Left ventricle myocardium inferior (tissue), 1 donor: Measurements from ENCODE around the gene ZNF423. TPM values are rescaled to one million over a fixed set of nuclear protein-coding genes. Genes with fewer than 3 reads are reported as not detected.
"Not testable (repeated sequence)": the region's sequence is repeated elsewhere in the genome, so short reads cannot be mapped to it uniquely, and the experiment has no call there.

Experiments
- DNase-seq: peaks from one replicate; pipeline ENCODE4 v3.0.0-alpha.2; 2020
- H3K27ac ChIP-seq: fragments of 200-600 bp; replicated peaks from 2 replicates; pipeline ENCODE4 v1.8.0; 2021
- H3K27me3 ChIP-seq: fragments of 200-600 bp; 2 replicates; pipeline ENCODE4 v1.8.0; 2021; ENCODE audit warnings: low read depth
- H3K36me3 ChIP-seq: fragments of 200-600 bp; 2 replicates; pipeline ENCODE4 v1.8.0; 2021
- H3K4me1 ChIP-seq: fragments of 200-600 bp; 2 replicates; pipeline ENCODE4 v1.8.0; 2021
- H3K4me3 ChIP-seq: fragments of 200-600 bp; 2 replicates; pipeline ENCODE4 v1.8.0; 2021; ENCODE audit warnings: mild to moderate bottlenecking, moderate library complexity
- H3K9me3 ChIP-seq: fragments of 200-600 bp; replicated peaks from 2 replicates; pipeline ENCODE4 v1.8.0; 2021
- intact Hi-C: fragments of 100-400 bp; cut with micrococcal nuclease; formaldehyde crosslinking; loops from one replicate; pipeline ENCODE4 v1.11.0; 2022
- total RNA-seq: library from RNA; stranded (reverse); fragmentation: NEBNext Ultra II Directional; extraction: Animal tissue kit (Norgen Biotek cat#: 25700); gene quantifications from one replicate; pipeline ENCODE4 v1.2.1, GENCODE V29; 2021
- TF ChIP-seq, protein P1 (sequence below): fragments of 200-600 bp; IDR thresholded peaks from 2 replicates; pipeline ENCODE4 v1.8.0; 2021; ENCODE audit warnings: antibody characterized with exemption, mild to moderate bottlenecking, borderline replicate concordance
- donor health status: DM: no; HTN: yes; CAD: no; lungs with severe emphysema.

ZNF423 gene
- total RNA-seq, 1 donor from 2014 or later = 8.6 TPM

GRCh38 chr16:49679095-49679494 lies 176.8 kb downstream of the ZNF423 start:
- Histone ChIP-seq H3K36me3 (no peaks in the 10 kb centered on the region), H3K27ac (no peak overlapping the region), H3K27me3 (no peaks in the 10 kb centered on the region), H3K9me3 (peaks cover 19% of the 10 kb centered on the region), H3K4me1 (no peaks in the 10 kb centered on the region), H3K4me3 (no peak overlapping the region)
- no peak for DNase-seq
- intact Hi-C loops = no loop called here
- TF ChIP-seq, protein P1, sequence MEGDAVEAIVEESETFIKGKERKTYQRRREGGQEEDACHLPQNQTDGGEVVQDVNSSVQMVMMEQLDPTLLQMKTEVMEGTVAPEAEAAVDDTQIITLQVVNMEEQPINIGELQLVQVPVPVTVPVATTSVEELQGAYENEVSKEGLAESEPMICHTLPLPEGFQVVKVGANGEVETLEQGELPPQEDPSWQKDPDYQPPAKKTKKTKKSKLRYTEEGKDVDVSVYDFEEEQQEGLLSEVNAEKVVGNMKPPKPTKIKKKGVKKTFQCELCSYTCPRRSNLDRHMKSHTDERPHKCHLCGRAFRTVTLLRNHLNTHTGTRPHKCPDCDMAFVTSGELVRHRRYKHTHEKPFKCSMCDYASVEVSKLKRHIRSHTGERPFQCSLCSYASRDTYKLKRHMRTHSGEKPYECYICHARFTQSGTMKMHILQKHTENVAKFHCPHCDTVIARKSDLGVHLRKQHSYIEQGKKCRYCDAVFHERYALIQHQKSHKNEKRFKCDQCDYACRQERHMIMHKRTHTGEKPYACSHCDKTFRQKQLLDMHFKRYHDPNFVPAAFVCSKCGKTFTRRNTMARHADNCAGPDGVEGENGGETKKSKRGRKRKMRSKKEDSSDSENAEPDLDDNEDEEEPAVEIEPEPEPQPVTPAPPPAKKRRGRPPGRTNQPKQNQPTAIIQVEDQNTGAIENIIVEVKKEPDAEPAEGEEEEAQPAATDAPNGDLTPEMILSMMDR = no peak

DNA sequence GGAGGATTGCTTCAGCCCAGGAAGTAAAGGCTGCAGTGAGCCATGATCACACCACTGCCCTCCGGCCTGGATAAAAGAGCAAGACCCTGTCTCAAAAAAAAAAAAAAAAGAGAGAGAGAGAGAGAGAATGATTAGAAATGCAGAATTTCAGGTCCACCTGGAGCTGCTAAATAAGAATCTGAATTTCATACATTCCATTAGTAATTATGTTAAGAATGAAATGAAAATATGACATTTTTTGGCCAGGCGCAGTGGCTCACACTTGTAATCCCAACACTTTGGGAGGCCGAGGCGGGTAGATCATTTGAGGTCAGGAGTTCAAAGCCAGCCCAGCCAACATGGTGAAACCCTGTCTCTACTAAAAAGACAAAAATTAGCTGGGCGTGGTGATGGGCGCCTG lies 178.3 kb downstream of the ZNF423 start:
- H3K9me3 ChIP-seq = peaks cover 19% of the 10 kb centered on the region
- DNase-seq, H3K4me1 ChIP-seq, H3K27ac ChIP-seq, intact Hi-C loops, H3K27me3 ChIP-seq, H3K4me3 ChIP-seq, H3K36me3 ChIP-seq: not testable (repeated sequence)

DNA sequence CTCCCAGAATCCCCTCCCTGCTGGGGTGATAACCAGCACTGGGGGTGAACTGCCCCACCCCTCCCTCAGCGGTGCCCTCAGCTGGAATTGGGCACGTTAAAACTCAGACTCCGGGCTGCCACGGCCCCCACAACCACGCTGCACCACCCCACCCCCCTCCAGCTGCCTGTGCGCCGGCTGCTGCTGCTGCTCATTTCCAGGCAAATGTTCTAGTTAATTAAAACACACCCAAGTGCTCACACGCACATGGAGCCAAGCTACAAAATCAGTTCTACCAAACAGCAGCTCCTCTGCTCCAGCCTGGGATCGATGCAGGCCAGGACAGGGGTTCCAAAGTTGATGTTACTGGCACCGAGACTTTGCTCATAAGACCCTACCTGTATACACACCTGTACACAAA lies 180.5 kb downstream of the ZNF423 start:
- Histone ChIP-seq H3K36me3 (no peaks in the 10 kb centered on the region), H3K9me3 (peaks cover 10% of the 10 kb centered on the region), H3K27ac (no peak overlapping the region), H3K27me3 (no peaks in the 10 kb centered on the region), H3K4me3 (no peak overlapping the region), H3K4me1 (no peaks in the 10 kb centered on the region)
- intact Hi-C loops = no loop called here
- TF ChIP-seq, protein P1 = no peak
- no peak for DNase-seq

DNA sequence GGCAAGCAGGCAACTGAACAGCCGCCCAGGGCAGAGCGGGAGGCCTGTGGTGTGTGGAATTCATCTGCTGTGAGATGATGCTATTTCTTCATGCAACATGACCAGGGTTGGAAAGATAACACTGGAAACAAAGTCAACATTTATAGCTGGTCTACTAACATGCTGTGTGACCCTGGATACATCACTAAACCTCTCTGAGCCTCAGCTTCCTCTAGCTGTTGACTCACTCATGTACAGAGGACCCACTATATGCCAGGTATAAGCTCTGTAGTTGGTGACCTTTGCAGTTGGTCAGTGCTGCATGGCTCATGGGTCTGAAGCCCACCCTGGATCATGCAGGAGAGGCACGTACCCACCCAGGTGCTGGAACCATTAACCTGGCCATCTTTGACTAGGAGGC lies 180.9 kb downstream of the ZNF423 start:
- Histone ChIP-seq H3K27ac (no peak overlapping the region), H3K4me3 (no peak overlapping the region), H3K36me3 (no peaks in the 10 kb centered on the region), H3K4me1 (no peaks in the 10 kb centered on the region), H3K27me3 (no peaks in the 10 kb centered on the region), H3K9me3 (peaks cover 6% of the 10 kb centered on the region)
- DNase-seq = no peak
- intact Hi-C loops = no loop called here
- TF ChIP-seq, protein P1 = no peak

DNA sequence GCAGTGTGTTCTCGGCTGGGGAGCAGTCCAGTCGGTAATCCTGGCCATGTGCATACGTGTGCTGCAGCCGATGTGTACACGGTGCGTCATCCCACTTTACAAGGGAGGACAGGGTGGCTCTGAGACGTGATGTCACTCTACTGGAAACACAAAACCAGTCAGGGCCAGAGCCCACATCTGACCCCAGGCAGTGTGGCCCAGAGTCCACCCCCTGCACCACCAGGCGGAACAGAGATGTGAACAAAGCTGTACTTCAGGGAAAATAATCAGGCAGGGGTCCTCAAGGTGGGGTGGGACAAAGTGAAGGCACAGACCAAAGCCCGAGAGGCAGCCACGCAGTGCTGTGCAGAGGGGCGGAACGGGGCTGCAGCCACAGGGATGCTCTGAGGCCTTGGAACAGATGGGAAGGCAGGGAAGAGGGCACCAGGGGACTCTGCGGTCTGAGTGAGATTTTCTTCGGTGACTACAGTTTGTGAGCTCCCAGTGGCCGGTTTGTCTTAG lies 181.5 kb downstream of the ZNF423 start:
- no peak overlapping the region for H3K4me3 ChIP-seq
- intact Hi-C loops = no loop called here
- no peaks in the 10 kb centered on the region for H3K36me3 ChIP-seq
- peaks cover under 1% of the 10 kb centered on the region for H3K9me3 ChIP-seq
- DNase-seq = no peak
- no peak overlapping the region for H3K27ac ChIP-seq
- TF ChIP-seq, protein P1 = no peak
- H3K4me1 ChIP-seq = no peaks in the 10 kb centered on the region
- no peaks in the 10 kb centered on the region for H3K27me3 ChIP-seq

- Histone ChIP-seq H3K4me1 (no peaks in the 10 kb centered on the region), H3K27ac (no peak overlapping the region), H3K36me3 (no peaks in the 10 kb centered on the region), H3K9me3 (no peaks in the 10 kb centered on the region), H3K4me3 (no peak overlapping the region), H3K27me3 (no peaks in the 10 kb centered on the region)
- TF ChIP-seq, protein P1 = no peak
- intact Hi-C loops = no loop called here
- no peak for DNase-seq
Observed at GRCh38 chr16:49673442-49673841, 182.5 kb downstream of the ZNF423 start.
